Parathyroid adenoma (tissue), 2 donors: ENCODE measurements around the gene LRRC8E.
A peak's percentile ranks its signal among the peaks of the same experiment; 100 is the strongest.
"Not testable (repeated sequence)": the region's sequence is repeated elsewhere in the genome, so short reads cannot be mapped to it uniquely, and the experiment has no call there.

Source experiments
- H2AFZ ChIP-seq: fragments of 300-600 bp; sonication (generic); one replicate; pipeline ENCODE4 v1.7.0; 2017; ENCODE audit warnings: antibody characterized with exemption, mild to moderate bottlenecking
- H3K27ac ChIP-seq: fragments of 300-600 bp; sonication (generic); one replicate; pipeline ENCODE4 v1.7.0; 2017
- H3K27me3 ChIP-seq: fragments of 300-600 bp; sonication (generic); one replicate; pipeline ENCODE4 v1.7.0; 2017; ENCODE audit warnings: low read length; ENCODE audit not compliant: control insufficient read depth, insufficient read depth
- H3K36me3 ChIP-seq: fragments of 300-600 bp; sonication (generic); one replicate; pipeline ENCODE4 v1.7.0; 2017; ENCODE audit warnings: low read length; ENCODE audit not compliant: control insufficient read depth, insufficient read depth
- H3K4me1 ChIP-seq: fragments of 300-600 bp; sonication (generic); one replicate; pipeline ENCODE4 v1.7.0; 2017; ENCODE audit warnings: control low read depth
- H3K4me2 ChIP-seq: fragments of 300-600 bp; sonication (generic); one replicate; pipeline ENCODE4 v1.7.0; 2017; ENCODE audit warnings: low read length
- H3K4me3 ChIP-seq: fragments of 300-600 bp; sonication (generic); one replicate; pipeline ENCODE4 v1.7.0; 2017; ENCODE audit warnings: low read depth, low read length
- H3K79me2 ChIP-seq: fragments of 300-600 bp; sonication (generic); one replicate; pipeline ENCODE4 v1.7.0; 2017; ENCODE audit warnings: control low read depth
- H3K9ac ChIP-seq: fragments of 300-600 bp; sonication (generic); one replicate; pipeline ENCODE4 v1.7.0; 2017; ENCODE audit warnings: mild to moderate bottlenecking
- H3K9me3 ChIP-seq: fragments of 300-600 bp; sonication (generic); one replicate; pipeline ENCODE4 v1.7.0; 2017; ENCODE audit warnings: low read length; ENCODE audit not compliant: control insufficient read depth
- TF ChIP-seq, protein P1 (sequence below): fragments of 300-600 bp; sonication (generic); IDR thresholded peaks from one replicate; pipeline ENCODE4 v1.7.0; 2017; ENCODE audit warnings: antibody characterized with exemption, mild to moderate bottlenecking
- donor health status: primary hyperparathyroidism.

LRRC8E gene

GRCh38 chr19:7915250-7916102 is 27.2 kb downstream of the LRRC8E start:
- H3K27me3 ChIP-seq, result no peaks in the 10 kb centered on the region
- H3K4me1 ChIP-seq, result peaks cover 3% of the 10 kb centered on the region
- peak overlapping the region; percentile 47 for H3K4me3 ChIP-seq
- H3K36me3 ChIP-seq, result no peaks in the 10 kb centered on the region
- H2AFZ ChIP-seq, result peak overlapping the region; percentile 65
- TF ChIP-seq, protein P1, sequence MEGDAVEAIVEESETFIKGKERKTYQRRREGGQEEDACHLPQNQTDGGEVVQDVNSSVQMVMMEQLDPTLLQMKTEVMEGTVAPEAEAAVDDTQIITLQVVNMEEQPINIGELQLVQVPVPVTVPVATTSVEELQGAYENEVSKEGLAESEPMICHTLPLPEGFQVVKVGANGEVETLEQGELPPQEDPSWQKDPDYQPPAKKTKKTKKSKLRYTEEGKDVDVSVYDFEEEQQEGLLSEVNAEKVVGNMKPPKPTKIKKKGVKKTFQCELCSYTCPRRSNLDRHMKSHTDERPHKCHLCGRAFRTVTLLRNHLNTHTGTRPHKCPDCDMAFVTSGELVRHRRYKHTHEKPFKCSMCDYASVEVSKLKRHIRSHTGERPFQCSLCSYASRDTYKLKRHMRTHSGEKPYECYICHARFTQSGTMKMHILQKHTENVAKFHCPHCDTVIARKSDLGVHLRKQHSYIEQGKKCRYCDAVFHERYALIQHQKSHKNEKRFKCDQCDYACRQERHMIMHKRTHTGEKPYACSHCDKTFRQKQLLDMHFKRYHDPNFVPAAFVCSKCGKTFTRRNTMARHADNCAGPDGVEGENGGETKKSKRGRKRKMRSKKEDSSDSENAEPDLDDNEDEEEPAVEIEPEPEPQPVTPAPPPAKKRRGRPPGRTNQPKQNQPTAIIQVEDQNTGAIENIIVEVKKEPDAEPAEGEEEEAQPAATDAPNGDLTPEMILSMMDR, result no peak
- H3K9me3 ChIP-seq, result no peaks in the 10 kb centered on the region
- H3K79me2 ChIP-seq, result no peaks in the 10 kb centered on the region
- H3K27ac ChIP-seq, result peak overlapping the region; percentile 83
- H3K4me2 ChIP-seq, result peak overlapping the region; percentile 61
- H3K9ac ChIP-seq, result peak overlapping the region; percentile 42

DNA sequence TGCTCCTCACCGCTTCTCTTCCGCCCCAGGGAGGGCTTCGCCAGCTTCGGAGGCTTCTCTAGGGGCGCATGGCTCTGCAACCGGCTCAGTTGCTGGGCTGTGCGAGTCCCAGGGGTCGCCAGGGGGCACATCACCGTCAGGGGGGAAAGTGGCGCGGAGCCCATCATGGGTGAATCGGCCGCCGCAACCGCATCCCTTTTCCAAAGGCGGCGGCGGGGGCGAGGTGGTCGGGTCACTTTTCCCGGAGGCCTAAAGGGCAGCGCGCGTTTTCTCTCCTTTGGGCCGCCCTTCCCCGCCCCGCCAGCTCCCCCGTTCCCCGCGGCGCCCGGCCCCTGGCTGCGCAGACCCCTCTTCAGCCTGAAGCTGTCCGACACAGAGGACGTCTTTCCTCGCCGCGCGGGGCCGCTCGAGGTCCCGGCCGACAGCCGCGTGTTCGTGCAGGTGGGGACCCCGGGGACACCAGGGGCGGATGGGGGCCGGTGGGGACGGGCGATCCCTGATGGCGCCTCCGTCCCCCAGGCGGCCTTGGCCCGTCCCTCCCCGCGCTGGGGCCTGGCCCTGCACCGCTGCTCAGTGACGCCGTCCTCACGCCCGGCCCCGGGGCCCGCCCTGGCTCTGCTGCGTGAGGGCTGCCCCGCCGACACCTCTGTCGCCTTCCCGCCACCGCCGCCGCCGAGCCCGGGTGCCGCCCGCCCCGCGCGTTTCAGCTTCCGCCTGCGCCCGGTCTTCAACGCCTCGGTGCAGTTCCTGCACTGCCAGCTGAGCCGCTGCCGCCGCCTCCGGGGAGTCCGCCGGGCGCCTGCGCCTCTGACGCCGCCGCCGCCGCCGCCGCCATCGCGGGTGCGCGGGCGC is 28.0 kb downstream of the LRRC8E start:
- H3K4me3 ChIP-seq, result peak overlapping the region; percentile 47
- no peaks in the 10 kb centered on the region for H3K36me3 ChIP-seq
- H3K27me3 ChIP-seq, result no peaks in the 10 kb centered on the region
- peak overlapping the region; percentile 61 for H3K4me2 ChIP-seq
- H3K4me1 ChIP-seq, result peaks cover 3% of the 10 kb centered on the region
- H3K9me3 ChIP-seq, result no peaks in the 10 kb centered on the region
- H3K9ac ChIP-seq, result peak overlapping the region; percentile 42
- TF ChIP-seq, protein P1, result no peak
- peak overlapping the region; percentile 65 for H2AFZ ChIP-seq
- peak overlapping the region; percentile 83 for H3K27ac ChIP-seq
- no peaks in the 10 kb centered on the region for H3K79me2 ChIP-seq

DNA sequence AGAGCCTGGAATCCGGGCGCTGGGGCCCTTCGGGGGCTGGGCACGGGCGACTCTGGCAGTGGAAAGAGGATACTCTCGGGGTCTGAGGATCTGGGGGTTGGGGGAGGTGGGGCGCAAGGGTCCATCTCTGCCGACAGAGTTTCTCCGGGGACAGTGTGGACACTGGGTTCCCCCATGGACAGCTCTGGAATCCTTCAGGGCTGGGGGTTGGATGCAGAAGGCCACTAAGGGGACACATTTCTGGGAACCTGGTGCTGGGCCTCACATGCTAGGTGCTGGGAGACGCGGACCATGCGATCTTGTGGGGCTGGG is 28.6 kb downstream of the LRRC8E start:
- Histone ChIP-seq H3K36me3 (no peaks in the 10 kb centered on the region), H3K4me1 (peaks cover 3% of the 10 kb centered on the region), H3K4me3 (peak overlapping the region; percentile 45), H3K9me3 (no peaks in the 10 kb centered on the region), H3K4me2 (peak overlapping the region; percentile 61), H3K27ac (peak overlapping the region; percentile 83), H3K9ac (peak overlapping the region; percentile 17), H3K79me2 (no peaks in the 10 kb centered on the region), H2AFZ (peak overlapping the region; percentile 65), H3K27me3 (no peaks in the 10 kb centered on the region)
- TF ChIP-seq, protein P1, result no peak

DNA sequence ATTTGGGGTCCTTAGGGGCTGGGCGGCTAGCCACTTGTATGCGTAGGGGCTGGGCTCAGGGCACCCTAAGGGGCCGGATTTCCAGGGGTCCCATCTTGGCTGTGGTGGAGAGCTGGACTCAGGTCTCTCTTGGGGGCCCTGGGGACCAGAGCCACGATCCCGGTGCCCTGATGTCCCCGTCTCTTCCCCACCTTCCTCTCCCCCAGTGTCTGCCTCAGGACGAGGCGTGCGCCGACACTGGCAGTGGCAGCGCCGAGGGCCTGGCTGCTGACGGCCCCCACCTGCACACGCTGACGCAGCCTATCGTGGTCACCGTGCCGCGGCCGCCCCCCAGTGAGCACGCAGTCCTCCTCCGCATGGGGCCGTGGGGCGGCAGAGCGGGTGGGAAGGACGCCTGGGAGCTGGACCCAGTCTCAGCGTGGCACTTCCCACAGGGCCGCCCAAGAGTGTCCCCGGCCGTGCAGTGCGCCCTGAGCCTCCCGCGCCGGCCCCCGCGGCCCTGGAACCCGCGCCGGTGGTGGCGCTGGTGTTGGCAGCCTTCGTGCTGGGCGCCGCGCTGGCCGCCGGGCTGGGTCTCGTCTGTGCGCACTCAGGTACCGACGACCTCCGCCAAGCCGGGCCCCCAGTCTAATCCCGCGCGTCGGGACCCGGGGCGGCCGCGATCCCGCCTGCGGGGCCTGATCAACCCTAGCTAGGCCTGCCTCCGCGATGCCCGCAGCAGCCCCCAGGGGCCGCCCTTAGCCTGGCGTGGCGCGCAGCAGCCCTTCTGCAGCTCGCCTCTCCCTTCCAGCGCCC is 29.2 kb downstream of the LRRC8E start:
- H3K4me3 ChIP-seq, result peak overlapping the region; percentile 45
- H3K9ac ChIP-seq, result peak overlapping the region; percentile 17
- no peaks in the 10 kb centered on the region for H3K79me2 ChIP-seq
- peaks cover 3% of the 10 kb centered on the region for H3K4me1 ChIP-seq
- TF ChIP-seq, protein P1, result peak; percentile 70
- peak overlapping the region; percentile 83 for H3K27ac ChIP-seq
- peak overlapping the region; percentile 65 for H2AFZ ChIP-seq
- H3K27me3 ChIP-seq, result no peaks in the 10 kb centered on the region
- no peaks in the 10 kb centered on the region for H3K36me3 ChIP-seq
- no peaks in the 10 kb centered on the region for H3K9me3 ChIP-seq
- H3K4me2 ChIP-seq, result peak overlapping the region; percentile 61

GRCh38 chr19:7918062-7918614 is 29.8 kb downstream of the LRRC8E start:
- H3K36me3 ChIP-seq, H3K27me3 ChIP-seq, H3K9me3 ChIP-seq, H3K4me1 ChIP-seq, H3K79me2 ChIP-seq: not testable (repeated sequence)
- Histone ChIP-seq H3K4me3 (peak overlapping the region; percentile 45), H3K4me2 (peak overlapping the region; percentile 61), H2AFZ (peak overlapping the region; percentile 65), H3K9ac (peak overlapping the region; percentile 17), H3K27ac (peak overlapping the region; percentile 83)
